SK-N-SH (cell line): Measurements from ENCODE around the gene GSG1. TPM values are rescaled to one million over a fixed set of nuclear protein-coding genes. Genes with fewer than 3 reads are reported as not detected.

Source experiments
- CTCF ChIA-PET: fragments of 300-600, 350-600 bp; formaldehyde crosslinking; extraction: SDS; loops from one replicate; lab custom pipeline; 2021; lab: Yijun Ruan, JAX
- POLR2A ChIA-PET: fragments of 350-600 bp; sonication (Branson Sonifier 250); formaldehyde crosslinking; extraction: SDS; loops from one replicate; lab custom pipeline; 2020; ENCODE audit warnings: antibody characterized with exemption, inconsistent platforms; lab: Yijun Ruan, JAX
- DNase-seq: peaks from one replicate; pipeline ENCODE4 v3.0.0; 2012
- H2AFZ ChIP-seq: fragments of 200-600 bp; sonication (generic); 2 replicates; pipeline ENCODE4 v1.8.1; 2016; ENCODE audit warnings: antibody characterized with exemption, mild to moderate bottlenecking, low read depth
- H3F3A ChIP-seq: fragments of 200-600 bp; sonication (generic); replicated peaks from 2 replicates; pipeline ENCODE3; 2016; ENCODE audit warnings: antibody characterized with exemption, mild to moderate bottlenecking; ENCODE audit not compliant: insufficient read depth
- H3K27ac ChIP-seq, 2 experiments: fragments of 200-500 bp in 1 of 2; fragments of 200-600 bp in 1 of 2; sonication (Bioruptor generic) in 1 of 2; sonication (generic), shearing (Covaris generic) in 1 of 2; 2 replicates each; pipeline versions ENCODE4 v1.5.1 to v1.6.1; 2014 to 2016; ENCODE audit warnings: low read depth in 2 of 2, inconsistent platforms in 1 of 2, low read length in 1 of 2, mild to moderate bottlenecking in 1 of 2, mixed read lengths in 1 of 2
- H3K27me3 ChIP-seq: fragments of 200-600 bp; sonication (generic), shearing (Covaris generic); 2 replicates; pipeline ENCODE4 v1.6.1; 2016; ENCODE audit warnings: mixed run types; ENCODE audit not compliant: insufficient read depth
- H3K36me3 ChIP-seq, 2 experiments: fragments of 200-500 bp in 1 of 2; fragments of 200-600 bp in 1 of 2; sonication (Bioruptor generic) in 1 of 2; sonication (generic) in 1 of 2; replicated peaks in 1 of 2; 2 replicates each; pipeline versions ENCODE3 to v1.5.1; 2014 to 2016; ENCODE audit warnings: low read length in 1 of 2, mild to moderate bottlenecking in 1 of 2; ENCODE audit not compliant: insufficient read depth in 2 of 2, control insufficient read depth in 1 of 2
- H3K4me1 ChIP-seq, 2 experiments: fragments of 200-500 bp in 1 of 2; fragments of 200-600 bp in 1 of 2; sonication (Bioruptor generic) in 1 of 2; sonication (generic), shearing (Covaris generic) in 1 of 2; 2 replicates each; pipeline versions ENCODE4 v1.5.1 to v1.6.1; 2014 to 2016; ENCODE audit warnings: low read depth in 1 of 2, low read length in 1 of 2, mixed run types in 1 of 2; ENCODE audit not compliant: insufficient read depth in 2 of 2, control insufficient read depth in 1 of 2
- H3K4me2 ChIP-seq: fragments of 200-600 bp; sonication (generic), shearing (Covaris generic); 2 replicates; pipeline ENCODE4 v1.6.1; 2017; ENCODE audit warnings: mixed run types
- H3K4me3 ChIP-seq, 2 experiments: fragments of 200-500 bp in 1 of 2; fragments of 200-600 bp in 1 of 2; sonication (Bioruptor generic) in 1 of 2; sonication (generic), shearing (Covaris generic) in 1 of 2; 2 replicates each; pipeline versions ENCODE4 v1.5.1 to v1.8.1; 2014 to 2016; ENCODE audit warnings: low read depth in 2 of 2, inconsistent platforms in 1 of 2, low read length in 1 of 2, mild to moderate bottlenecking in 1 of 2, mixed read lengths in 1 of 2, moderate library complexity in 1 of 2
- H3K79me2 ChIP-seq: fragments of 200-600 bp; sonication (generic); 2 replicates; pipeline ENCODE4 v1.8.1; 2017; ENCODE audit warnings: mild to moderate bottlenecking; ENCODE audit not compliant: insufficient read depth
- H3K9ac ChIP-seq: fragments of 200-600 bp; sonication (generic); 2 replicates; pipeline ENCODE4 v1.6.1; 2017; ENCODE audit warnings: mixed run types
- H3K9me2 ChIP-seq: fragments of 200-600 bp; sonication (generic); 2 replicates; pipeline ENCODE4 v1.6.1; 2017; ENCODE audit warnings: mixed run types
- H3K9me3 ChIP-seq: fragments of 200-600 bp; sonication (generic); 2 replicates; pipeline ENCODE4 v1.6.1; 2017; ENCODE audit warnings: mixed run types, mild to moderate bottlenecking, moderate library complexity
- H4K20me1 ChIP-seq: fragments of 200-600 bp; sonication (generic); 2 replicates; pipeline ENCODE4 v1.6.1; 2017; ENCODE audit warnings: mild to moderate bottlenecking, mixed run types; ENCODE audit not compliant: insufficient read depth
- EZH2phosphoT487 ChIP-seq: fragments of 200-600 bp; sonication (generic); IDR thresholded peaks from 2 replicates; pipeline ENCODE4 v1.6.1; 2017; ENCODE audit warnings: low read depth, mixed run types, mild to moderate bottlenecking, antibody characterized with exemption, moderate library complexity, borderline replicate concordance
- FOSL2 ChIP-seq: IDR thresholded peaks from 2 replicates; pipeline ENCODE4 v1.4.0; 2012; ENCODE audit warnings: low read depth, mild to moderate bottlenecking, moderate library complexity, borderline replicate concordance
- FOXJ3 ChIP-seq: sonication (generic); formaldehyde crosslinking; IDR thresholded peaks from 2 replicates; pipeline ENCODE4 v1.5.1; 2020; ENCODE audit warnings: mild to moderate bottlenecking, missing genetic modification reagents
- GABPA ChIP-seq: IDR thresholded peaks from 2 replicates; pipeline ENCODE4 v1.4.0; 2012; ENCODE audit warnings: low read depth, mild to moderate bottlenecking
- GATA2 ChIP-seq: sonication (generic); formaldehyde crosslinking; IDR thresholded peaks from 2 replicates; pipeline ENCODE4 v1.5.0; 2020; ENCODE audit warnings: mild to moderate bottlenecking, missing genetic modification reagents
- NFIC ChIP-seq: IDR thresholded peaks from 2 replicates; pipeline ENCODE4 v1.4.0; 2012; ENCODE audit warnings: borderline replicate concordance
- POLR2AphosphoS5 ChIP-seq: IDR thresholded peaks from 2 replicates; pipeline ENCODE4 v1.6.1; 2012; ENCODE audit warnings: low read depth, low read length
- RAD21 ChIP-seq: IDR thresholded peaks from 2 replicates; pipeline ENCODE4 v1.6.1; 2012; ENCODE audit warnings: mild to moderate bottlenecking, low read length
- RCOR1 ChIP-seq: fragments of 150-350 bp; IDR thresholded peaks from 2 replicates; pipeline ENCODE4 v1.6.1; 2017; ENCODE audit warnings: antibody characterized with exemption, low read length
- RXRA ChIP-seq: IDR thresholded peaks from 2 replicates; pipeline ENCODE4 v1.4.0; 2012; ENCODE audit warnings: low read depth, mild to moderate bottlenecking, borderline replicate concordance
- TAF1 ChIP-seq: IDR thresholded peaks from 2 replicates; pipeline ENCODE4 v1.6.1; 2012; ENCODE audit warnings: low read depth, mild to moderate bottlenecking, low read length, moderate library complexity, borderline replicate concordance
- TCF12 ChIP-seq: IDR thresholded peaks from 2 replicates; pipeline ENCODE4 v1.4.0; 2012
- TEAD4 ChIP-seq: IDR thresholded peaks from 2 replicates; pipeline ENCODE4 v1.4.0; 2012; ENCODE audit warnings: mild to moderate bottlenecking, borderline replicate concordance; ENCODE audit not compliant: insufficient read depth
- YY1 ChIP-seq: IDR thresholded peaks from 2 replicates; pipeline ENCODE4 v1.4.0; 2012; ENCODE audit warnings: low read depth, mild to moderate bottlenecking
- WGBS: methylation state at CpG from one replicate; pipeline ENCODE4 v1.1.6; 2017; ENCODE audit warnings: low lambda C conversion rate; 5-methylcytosine and 5-hydroxymethylcytosine counted together
- polyA plus RNA-seq, 3 experiments: library from polyadenylated mRNA; depleted of rRNA; stranded (reverse); fragments of >200 nt; gene quantifications; 2 replicates each; pipeline ENCODE4 v1.2.3, GENCODE V29; 2012
- TF ChIP-seq, protein P1 (sequence below): IDR thresholded peaks from 2 replicates; pipeline ENCODE4 v1.4.0; 2012; ENCODE audit warnings: low read depth, borderline replicate concordance
- TF ChIP-seq, protein P2 (sequence below): IDR thresholded peaks from 2 replicates; pipeline ENCODE4 v1.4.0; 2012; ENCODE audit warnings: low read depth
- TF ChIP-seq, protein P3 (sequence below): fragments of 150-350 bp; IDR thresholded peaks from 2 replicates; pipeline ENCODE4 v1.6.1; 2016; ENCODE audit warnings: mild to moderate bottlenecking, low read depth, low read length
- TF ChIP-seq, protein P4 (sequence below): IDR thresholded peaks from 2 replicates; pipeline ENCODE4 v1.6.1; 2012; ENCODE audit warnings: mild to moderate bottlenecking, low read depth, low read length, moderate library complexity

Gene GSG1
- polyA plus RNA-seq, 1 of the 3 experiments (the other 2 are of a cell fraction), result 0.39 TPM

DNA sequence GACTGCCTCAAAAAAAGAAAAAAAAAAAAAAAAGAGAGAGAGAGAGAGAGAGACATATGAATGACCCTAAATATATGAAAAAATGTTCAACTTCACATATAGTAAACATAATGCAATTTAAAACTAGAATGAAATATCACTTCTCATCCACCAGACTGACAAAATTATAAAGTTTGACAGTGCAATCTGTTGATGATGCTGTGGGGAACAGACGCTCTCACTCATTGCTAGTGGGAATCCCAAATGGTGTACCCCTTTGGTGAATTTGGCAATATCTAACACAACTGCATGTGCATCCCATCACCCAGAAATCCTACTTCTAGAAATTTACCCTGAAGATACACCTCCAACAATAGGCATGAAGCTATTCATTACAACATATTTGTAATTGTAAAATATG lies 2.3 kb upstream of the GSG1 start:
- no peak overlapping the region for H3K4me2 ChIP-seq
- POLR2A ChIA-PET, result no interaction called here
- no peak overlapping the region for H3K9ac ChIP-seq
- H2AFZ ChIP-seq, result no peak overlapping the region
- TF ChIP-seq TEAD4 (no peak), RAD21 (no peak), GABPA (no peak), TAF1 (no peak), RXRA (no peak), EZH2phosphoT487 (no peak)
- TF ChIP-seq, protein P1, sequence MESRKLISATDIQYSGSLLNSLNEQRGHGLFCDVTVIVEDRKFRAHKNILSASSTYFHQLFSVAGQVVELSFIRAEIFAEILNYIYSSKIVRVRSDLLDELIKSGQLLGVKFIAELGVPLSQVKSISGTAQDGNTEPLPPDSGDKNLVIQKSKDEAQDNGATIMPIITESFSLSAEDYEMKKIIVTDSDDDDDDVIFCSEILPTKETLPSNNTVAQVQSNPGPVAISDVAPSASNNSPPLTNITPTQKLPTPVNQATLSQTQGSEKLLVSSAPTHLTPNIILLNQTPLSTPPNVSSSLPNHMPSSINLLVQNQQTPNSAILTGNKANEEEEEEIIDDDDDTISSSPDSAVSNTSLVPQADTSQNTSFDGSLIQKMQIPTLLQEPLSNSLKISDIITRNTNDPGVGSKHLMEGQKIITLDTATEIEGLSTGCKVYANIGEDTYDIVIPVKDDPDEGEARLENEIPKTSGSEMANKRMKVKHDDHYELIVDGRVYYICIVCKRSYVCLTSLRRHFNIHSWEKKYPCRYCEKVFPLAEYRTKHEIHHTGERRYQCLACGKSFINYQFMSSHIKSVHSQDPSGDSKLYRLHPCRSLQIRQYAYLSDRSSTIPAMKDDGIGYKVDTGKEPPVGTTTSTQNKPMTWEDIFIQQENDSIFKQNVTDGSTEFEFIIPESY, result no peak
- TF ChIP-seq, protein P2, sequence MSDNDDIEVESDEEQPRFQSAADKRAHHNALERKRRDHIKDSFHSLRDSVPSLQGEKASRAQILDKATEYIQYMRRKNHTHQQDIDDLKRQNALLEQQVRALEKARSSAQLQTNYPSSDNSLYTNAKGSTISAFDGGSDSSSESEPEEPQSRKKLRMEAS, result no peak
- TF ChIP-seq, protein P3, sequence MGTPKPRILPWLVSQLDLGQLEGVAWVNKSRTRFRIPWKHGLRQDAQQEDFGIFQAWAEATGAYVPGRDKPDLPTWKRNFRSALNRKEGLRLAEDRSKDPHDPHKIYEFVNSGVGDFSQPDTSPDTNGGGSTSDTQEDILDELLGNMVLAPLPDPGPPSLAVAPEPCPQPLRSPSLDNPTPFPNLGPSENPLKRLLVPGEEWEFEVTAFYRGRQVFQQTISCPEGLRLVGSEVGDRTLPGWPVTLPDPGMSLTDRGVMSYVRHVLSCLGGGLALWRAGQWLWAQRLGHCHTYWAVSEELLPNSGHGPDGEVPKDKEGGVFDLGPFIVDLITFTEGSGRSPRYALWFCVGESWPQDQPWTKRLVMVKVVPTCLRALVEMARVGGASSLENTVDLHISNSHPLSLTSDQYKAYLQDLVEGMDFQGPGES, result no peak
- peaks cover 12% of the 10 kb centered on the region for H3F3A ChIP-seq
- H3K27ac ChIP-seq, result no peak overlapping the region
- WGBS, result 79% methylated on average over 1 of the region's 1 CpG
- no peaks in the 10 kb centered on the region for H3K27me3 ChIP-seq
- CTCF ChIA-PET, result no interaction called here
- H3K36me3 ChIP-seq, result peaks cover 0 to 3% of the 10 kb centered on the region in 2 experiments
- H3K9me2 ChIP-seq, result no peaks in the 10 kb centered on the region
- no peaks in the 10 kb centered on the region for H4K20me1 ChIP-seq
- no peak overlapping the region for H3K4me3 ChIP-seq
- DNase-seq, result no peak
- no peaks in the 10 kb centered on the region for H3K9me3 ChIP-seq
- H3K4me1 ChIP-seq, result peaks cover 6 to 18% of the 10 kb centered on the region in 2 experiments; a peak in 3 of 4 replicates
- H3K79me2 ChIP-seq, result no peaks in the 10 kb centered on the region

DNA sequence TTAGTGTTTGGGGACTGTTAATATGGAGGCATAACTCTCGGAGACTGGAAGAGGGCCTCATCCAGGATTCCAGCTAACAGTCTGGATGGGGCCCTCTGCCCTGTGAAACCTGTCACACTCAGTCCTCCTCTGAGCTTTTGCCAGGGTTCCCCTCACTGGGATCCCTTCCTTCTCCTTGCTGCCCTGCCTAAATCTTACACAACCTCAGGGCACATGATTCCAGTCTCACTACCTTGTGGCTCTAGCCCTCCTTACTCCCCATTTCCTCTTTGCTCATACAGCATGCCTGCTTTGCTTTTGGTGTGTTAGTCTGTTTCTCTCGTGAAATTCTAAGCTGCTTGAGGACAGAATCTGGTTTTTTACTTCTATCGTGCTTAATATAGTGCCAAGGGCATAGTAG lies 942 bp upstream of the GSG1 start:
- H3K4me2 ChIP-seq, result no peak overlapping the region
- DNase-seq, result no peak
- peaks cover 0 to 3% of the 10 kb centered on the region in 2 experiments for H3K36me3 ChIP-seq
- no peaks in the 10 kb centered on the region for H3K79me2 ChIP-seq
- no peak overlapping the region for H3K9ac ChIP-seq
- no peaks in the 10 kb centered on the region for H3K9me3 ChIP-seq
- no peak overlapping the region for H3K27ac ChIP-seq
- peaks cover 25% of the 10 kb centered on the region for H3F3A ChIP-seq
- H3K4me1 ChIP-seq, result peaks cover 14 to 31% of the 10 kb centered on the region in 2 experiments
- ChIA-PET POLR2A (no interaction called here), CTCF (interaction anchor here (1.6 kb wide), 1 partner anchor 108 kb away, joined by 9 read pairs; no protein-coding TSS in a partner anchor)
- no peaks in the 10 kb centered on the region for H3K27me3 ChIP-seq
- H4K20me1 ChIP-seq, result no peaks in the 10 kb centered on the region
- no peak for TF ChIP-seq FOXJ3
- no peak for TF ChIP-seq NFIC
- no peak for TF ChIP-seq YY1
- no peak for TF ChIP-seq POLR2AphosphoS5
- no peak for TF ChIP-seq TCF12
- no peak for TF ChIP-seq FOSL2
- no peak for TF ChIP-seq RCOR1
- no peak for TF ChIP-seq EZH2phosphoT487
- no peak for TF ChIP-seq RAD21
- TF ChIP-seq, protein P4, sequence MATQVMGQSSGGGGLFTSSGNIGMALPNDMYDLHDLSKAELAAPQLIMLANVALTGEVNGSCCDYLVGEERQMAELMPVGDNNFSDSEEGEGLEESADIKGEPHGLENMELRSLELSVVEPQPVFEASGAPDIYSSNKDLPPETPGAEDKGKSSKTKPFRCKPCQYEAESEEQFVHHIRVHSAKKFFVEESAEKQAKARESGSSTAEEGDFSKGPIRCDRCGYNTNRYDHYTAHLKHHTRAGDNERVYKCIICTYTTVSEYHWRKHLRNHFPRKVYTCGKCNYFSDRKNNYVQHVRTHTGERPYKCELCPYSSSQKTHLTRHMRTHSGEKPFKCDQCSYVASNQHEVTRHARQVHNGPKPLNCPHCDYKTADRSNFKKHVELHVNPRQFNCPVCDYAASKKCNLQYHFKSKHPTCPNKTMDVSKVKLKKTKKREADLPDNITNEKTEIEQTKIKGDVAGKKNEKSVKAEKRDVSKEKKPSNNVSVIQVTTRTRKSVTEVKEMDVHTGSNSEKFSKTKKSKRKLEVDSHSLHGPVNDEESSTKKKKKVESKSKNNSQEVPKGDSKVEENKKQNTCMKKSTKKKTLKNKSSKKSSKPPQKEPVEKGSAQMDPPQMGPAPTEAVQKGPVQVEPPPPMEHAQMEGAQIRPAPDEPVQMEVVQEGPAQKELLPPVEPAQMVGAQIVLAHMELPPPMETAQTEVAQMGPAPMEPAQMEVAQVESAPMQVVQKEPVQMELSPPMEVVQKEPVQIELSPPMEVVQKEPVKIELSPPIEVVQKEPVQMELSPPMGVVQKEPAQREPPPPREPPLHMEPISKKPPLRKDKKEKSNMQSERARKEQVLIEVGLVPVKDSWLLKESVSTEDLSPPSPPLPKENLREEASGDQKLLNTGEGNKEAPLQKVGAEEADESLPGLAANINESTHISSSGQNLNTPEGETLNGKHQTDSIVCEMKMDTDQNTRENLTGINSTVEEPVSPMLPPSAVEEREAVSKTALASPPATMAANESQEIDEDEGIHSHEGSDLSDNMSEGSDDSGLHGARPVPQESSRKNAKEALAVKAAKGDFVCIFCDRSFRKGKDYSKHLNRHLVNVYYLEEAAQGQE, result no peak
- TF ChIP-seq GATA2 (CRISPR knock-in tag), result no peak
- no peaks in the 10 kb centered on the region for H3K9me2 ChIP-seq
- H2AFZ ChIP-seq, result no peak overlapping the region
- H3K4me3 ChIP-seq, result no peak overlapping the region
- 72% methylated on average over 3 of the region's 3 CpGs for WGBS
